Left ventricle myocardium inferior (tissue), 1 donor: ENCODE results near the gene H6PD. TPM values are rescaled to one million over a fixed set of nuclear protein-coding genes. Genes with fewer than 3 reads are reported as not detected.

Source experiments
- DNase-seq: peaks from one replicate; pipeline ENCODE4 v3.0.0-alpha.2; 2020
- H3K27ac ChIP-seq: fragments of 200-600 bp; replicated peaks from 2 replicates; pipeline ENCODE4 v1.8.0; 2021
- H3K27me3 ChIP-seq: fragments of 200-600 bp; 2 replicates; pipeline ENCODE4 v1.8.0; 2021; ENCODE audit warnings: low read depth
- H3K36me3 ChIP-seq: fragments of 200-600 bp; 2 replicates; pipeline ENCODE4 v1.8.0; 2021
- H3K4me1 ChIP-seq: fragments of 200-600 bp; 2 replicates; pipeline ENCODE4 v1.8.0; 2021
- H3K4me3 ChIP-seq: fragments of 200-600 bp; 2 replicates; pipeline ENCODE4 v1.8.0; 2021; ENCODE audit warnings: mild to moderate bottlenecking, moderate library complexity
- H3K9me3 ChIP-seq: fragments of 200-600 bp; replicated peaks from 2 replicates; pipeline ENCODE4 v1.8.0; 2021
- CTCF ChIP-seq: fragments of 200-600 bp; IDR thresholded peaks from 2 replicates; pipeline ENCODE4 v1.8.0; 2021; ENCODE audit warnings: antibody characterized with exemption, mild to moderate bottlenecking, borderline replicate concordance
- intact Hi-C: fragments of 100-400 bp; cut with micrococcal nuclease; formaldehyde crosslinking; loops from one replicate; pipeline ENCODE4 v1.11.0; 2022
- total RNA-seq: library from RNA; stranded (reverse); fragmentation: NEBNext Ultra II Directional; extraction: Animal tissue kit (Norgen Biotek cat#: 25700); gene quantifications from one replicate; pipeline ENCODE4 v1.2.1, GENCODE V29; 2021
- donor health status: DM: no; HTN: yes; CAD: no; lungs with severe emphysema.

H6PD gene
- total RNA-seq, 1 donor from 2014 or later: 21.9 TPM

- Histone ChIP-seq H3K27me3 (no peaks in the 10 kb centered on the region), H3K9me3 (no peaks in the 10 kb centered on the region), H3K4me3 (no peak overlapping the region), H3K36me3 (peaks cover 11% of the 10 kb centered on the region), H3K27ac (no peak overlapping the region), H3K4me1 (peaks cover 30% of the 10 kb centered on the region)
- intact Hi-C loops: no loop called here
- TF ChIP-seq CTCF: no peak
- DNase-seq: peak; percentile 53
Observed at GRCh38 chr1:9270290-9270883, 35.8 kb downstream of the H6PD start.

GRCh38 chr1:9271283-9271682 lies 36.7 kb downstream of the H6PD start:
- no peaks in the 10 kb centered on the region for H3K27me3 ChIP-seq
- peaks cover 30% of the 10 kb centered on the region for H3K4me1 ChIP-seq
- H3K9me3 ChIP-seq: no peaks in the 10 kb centered on the region
- no peak for DNase-seq
- TF ChIP-seq CTCF: no peak
- H3K27ac ChIP-seq: no peak overlapping the region
- H3K4me3 ChIP-seq: no peak overlapping the region
- intact Hi-C loops: no loop called here
- peaks cover 2% of the 10 kb centered on the region for H3K36me3 ChIP-seq

- Histone ChIP-seq H3K27ac (no peak overlapping the region), H3K36me3 (no peaks in the 10 kb centered on the region), H3K9me3 (no peaks in the 10 kb centered on the region), H3K4me1 (peaks cover 23% of the 10 kb centered on the region), H3K4me3 (no peak overlapping the region), H3K27me3 (no peaks in the 10 kb centered on the region)
- intact Hi-C loops: no loop called here
- TF ChIP-seq CTCF: no peak
- no peak for DNase-seq
Observed at GRCh38 chr1:9271861-9272595, 37.5 kb downstream of the H6PD start.

- H3K27me3 ChIP-seq: no peaks in the 10 kb centered on the region
- no peaks in the 10 kb centered on the region for H3K36me3 ChIP-seq
- intact Hi-C loops: no loop called here
- H3K4me3 ChIP-seq: no peak overlapping the region
- peaks cover 23% of the 10 kb centered on the region for H3K4me1 ChIP-seq
- DNase-seq: no peak
- no peaks in the 10 kb centered on the region for H3K9me3 ChIP-seq
- no peak for TF ChIP-seq CTCF
- no peak overlapping the region for H3K27ac ChIP-seq
Observed at GRCh38 chr1:9273177-9273576, 38.6 kb downstream of the H6PD start.

GRCh38 chr1:9275161-9275560 lies 40.6 kb downstream of the H6PD start:
- no peak for DNase-seq
- Histone ChIP-seq H3K27me3 (no peaks in the 10 kb centered on the region), H3K9me3 (no peaks in the 10 kb centered on the region), H3K36me3 (no peaks in the 10 kb centered on the region), H3K27ac (no peak overlapping the region), H3K4me3 (no peak overlapping the region), H3K4me1 (peaks cover 16% of the 10 kb centered on the region)
- no peak for TF ChIP-seq CTCF
- intact Hi-C loops: no loop called here
